Eye (tissue), 1 donor: ENCODE data around the gene TSSK1B.
"Not testable (repeated sequence)": the region's sequence is repeated elsewhere in the genome, so short reads cannot be mapped to it uniquely, and the experiment has no call there.

Experiments
- DNase-seq: peaks from one replicate; pipeline ENCODE4 v3.0.0-alpha.2; 2015

The TSSK1B gene

DNA sequence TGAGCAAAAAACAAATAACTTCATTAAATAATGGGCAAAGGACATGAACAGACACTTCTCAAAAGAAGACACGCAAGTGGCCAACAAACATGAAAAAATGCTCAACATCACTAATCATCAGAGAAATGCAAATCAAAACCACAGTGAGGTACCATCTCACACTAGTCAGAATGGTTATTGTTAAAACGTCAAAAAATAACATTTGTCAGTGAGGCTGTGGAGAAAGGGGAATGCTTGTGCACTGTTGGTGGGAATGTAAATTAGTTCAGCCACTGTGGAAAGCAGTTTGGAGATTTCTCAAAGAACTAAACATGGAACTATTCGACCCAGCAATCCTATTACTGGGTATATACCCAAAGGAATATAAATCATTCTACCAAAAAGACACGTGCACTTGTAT lies 36.8 kb downstream of the TSSK1B start:
- DNase-seq, result not testable (repeated sequence)

DNA sequence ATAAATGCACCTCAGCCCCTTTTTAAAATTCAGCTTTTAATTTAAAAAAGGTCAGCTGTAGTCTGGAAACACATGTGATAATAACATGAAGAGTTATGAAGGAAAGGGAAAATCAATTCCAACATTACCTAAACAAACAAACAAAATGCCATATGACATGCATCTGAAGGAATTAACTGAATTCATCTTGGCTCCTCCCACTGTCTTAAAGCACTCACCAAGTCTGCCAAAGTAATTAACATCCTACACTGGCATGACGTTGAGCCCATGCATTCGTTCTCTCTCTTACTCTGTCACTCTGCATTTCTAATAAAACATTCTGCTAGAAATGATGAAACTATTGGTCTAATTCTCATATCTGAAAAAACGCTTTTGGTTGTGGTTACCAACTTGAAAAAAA lies 37.7 kb downstream of the TSSK1B start:
- no peak for DNase-seq

DNA sequence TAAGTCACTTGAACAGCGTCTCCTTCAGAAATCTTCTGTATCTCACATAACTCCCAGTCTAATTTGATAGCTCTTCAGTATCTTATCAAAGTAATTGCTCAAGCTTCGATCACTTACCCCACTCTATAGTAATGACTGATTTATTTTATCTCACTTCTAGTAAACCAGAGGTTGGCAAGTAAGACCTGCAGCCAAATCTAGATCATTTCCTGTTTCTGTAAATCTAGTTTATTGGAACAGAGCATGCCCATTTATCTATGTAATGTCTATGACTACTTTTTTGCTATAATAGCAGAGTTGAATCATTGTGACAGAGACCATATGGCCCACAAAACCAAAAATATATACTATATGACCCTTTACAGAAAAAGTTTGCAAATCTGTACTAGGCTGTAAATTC lies 40.1 kb downstream of the TSSK1B start:
- no peak for DNase-seq

DNA sequence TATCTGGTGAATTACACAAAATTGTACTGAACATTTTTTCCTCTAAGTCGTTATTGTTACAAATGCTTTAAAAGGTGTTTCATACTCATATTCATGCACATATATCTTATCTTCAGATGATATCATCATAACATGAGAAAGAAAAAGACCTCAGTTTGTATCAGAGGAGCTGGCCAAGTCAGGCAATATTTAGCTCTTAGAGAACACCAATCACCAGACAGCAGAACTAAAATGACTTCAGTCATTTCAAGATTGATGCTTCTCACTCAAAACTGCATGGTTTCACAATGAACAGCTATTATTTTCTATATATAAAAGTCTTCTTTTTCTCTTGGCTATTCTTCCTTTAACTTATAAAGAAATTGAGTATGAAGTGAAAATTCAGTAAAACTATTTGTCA lies 44.6 kb downstream of the TSSK1B start:
- DNase-seq, result no peak

GRCh38 chr5:113389116-113389515 lies 45.7 kb downstream of the TSSK1B start:
- no peak for DNase-seq

DNA sequence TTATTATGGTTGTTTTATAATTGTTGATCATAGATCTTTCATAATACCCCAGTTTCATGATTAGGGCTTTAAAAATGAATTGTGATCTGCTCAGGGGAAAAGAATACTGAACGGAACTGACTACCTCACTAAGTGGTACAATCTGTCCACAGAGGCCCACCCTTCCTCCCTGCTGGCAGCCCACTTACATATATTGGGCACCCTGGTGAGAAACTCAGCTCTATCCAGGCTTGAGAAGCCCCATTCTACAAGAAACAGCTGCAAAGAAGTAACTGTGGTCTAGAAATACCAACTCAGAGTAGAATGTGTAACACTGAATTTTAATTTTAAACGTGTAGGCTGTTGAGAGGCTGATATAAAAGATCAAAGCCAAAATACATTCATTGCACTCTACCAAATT lies 46.9 kb downstream of the TSSK1B start:
- DNase-seq, result no peak

DNA sequence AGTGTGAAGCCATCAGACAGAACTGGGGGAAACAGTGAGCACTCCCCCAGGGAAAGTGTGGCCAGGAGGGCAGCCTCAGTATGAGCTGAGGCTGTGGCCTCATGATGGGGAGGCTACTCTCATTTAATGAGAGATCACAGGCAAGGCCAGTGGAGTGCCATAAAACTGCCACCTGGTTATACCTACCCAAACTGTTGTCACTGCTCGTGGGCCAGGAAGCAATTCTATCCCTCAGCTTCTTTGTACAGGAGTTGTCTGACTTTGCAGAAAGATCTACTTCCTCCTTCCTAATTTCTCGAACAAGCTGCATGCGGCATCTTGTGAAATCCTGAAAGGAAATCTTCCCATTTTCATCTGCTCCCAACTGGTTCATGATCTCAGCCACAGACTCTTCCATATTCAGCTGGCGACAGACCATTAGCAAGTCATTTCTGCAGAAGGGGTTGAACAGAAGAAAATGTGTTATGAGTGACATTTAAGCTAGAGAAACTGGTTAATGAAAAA lies 50.0 kb downstream of the TSSK1B start:
- DNase-seq, result no peak

DNA sequence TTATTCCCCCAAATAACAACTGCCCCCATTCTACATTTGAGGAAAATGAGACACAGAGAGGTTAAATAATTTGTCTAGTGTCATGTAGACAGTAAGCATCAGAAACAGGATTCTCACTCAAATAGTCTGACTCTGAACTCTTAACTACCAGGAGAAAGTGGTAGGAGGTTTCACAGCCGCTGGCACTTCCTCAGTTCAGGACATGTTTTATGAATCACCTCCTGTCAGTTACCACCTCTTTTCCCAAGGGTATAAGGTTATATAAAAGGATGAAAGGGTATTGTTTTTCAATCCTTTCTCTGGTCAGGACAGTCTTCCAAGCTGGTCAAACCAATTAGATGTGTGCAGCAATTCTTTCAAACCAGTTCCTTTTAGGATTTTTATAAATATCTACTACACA lies 52.1 kb downstream of the TSSK1B start:
- DNase-seq, result no peak
